Activated CD8-positive, alpha-beta memory T cell treated with anti-CD3 and anti-CD28 coated beads, Interleukin-2, amount 50 U/mL, for 48 hours (primary cell): ENCODE data around the gene PHTF1.

Experiments
- DNase-seq: peaks from one replicate; pipeline ENCODE4 v3.0.0-alpha.2; 2020

Gene PHTF1

DNA sequence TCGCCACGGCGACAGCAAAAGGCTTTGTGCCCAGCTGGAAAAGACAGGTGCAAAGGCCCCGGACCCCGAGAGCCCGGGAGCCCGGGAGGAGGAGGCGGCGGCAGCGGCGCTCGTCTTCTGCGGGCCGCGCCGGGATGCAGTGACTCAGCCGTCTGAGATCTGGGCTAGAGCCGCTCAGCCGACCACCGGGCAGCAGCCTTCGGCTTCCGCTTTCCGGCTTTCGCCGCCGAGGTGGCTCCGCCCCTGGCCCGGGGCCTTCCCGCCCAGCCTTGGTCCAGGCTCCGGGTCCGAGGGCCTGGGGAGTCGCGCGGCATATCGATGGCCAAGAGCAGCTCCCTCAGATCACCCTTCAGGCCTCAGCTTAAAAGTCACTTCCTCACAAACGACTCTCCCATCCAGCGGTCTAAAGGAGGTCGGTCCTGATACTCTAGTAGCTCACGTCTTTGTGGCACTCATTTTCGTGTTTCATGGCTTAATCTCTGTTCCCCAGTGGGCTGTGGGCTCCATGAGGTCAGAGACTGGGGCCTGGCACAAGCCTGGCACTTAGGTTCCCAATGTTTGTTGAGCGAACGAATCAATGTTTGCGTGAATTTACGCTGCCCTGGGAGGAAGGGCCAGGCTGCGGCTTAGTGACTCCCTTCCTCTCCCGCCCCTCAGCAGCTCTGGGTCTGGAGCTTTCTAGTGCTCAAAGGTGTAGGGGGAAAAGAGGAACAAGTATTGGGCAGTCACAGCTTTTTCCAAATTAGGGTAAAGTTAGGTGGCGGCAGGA, at the start of gene PHTF1:
Gene PHTF1 (minus strand): TSS at position 154 of the 769 bp plus-strand sequence. CDS start 783 bp downstream, outside the sequence.
- peak; percentile 83 for DNase-seq

DNA sequence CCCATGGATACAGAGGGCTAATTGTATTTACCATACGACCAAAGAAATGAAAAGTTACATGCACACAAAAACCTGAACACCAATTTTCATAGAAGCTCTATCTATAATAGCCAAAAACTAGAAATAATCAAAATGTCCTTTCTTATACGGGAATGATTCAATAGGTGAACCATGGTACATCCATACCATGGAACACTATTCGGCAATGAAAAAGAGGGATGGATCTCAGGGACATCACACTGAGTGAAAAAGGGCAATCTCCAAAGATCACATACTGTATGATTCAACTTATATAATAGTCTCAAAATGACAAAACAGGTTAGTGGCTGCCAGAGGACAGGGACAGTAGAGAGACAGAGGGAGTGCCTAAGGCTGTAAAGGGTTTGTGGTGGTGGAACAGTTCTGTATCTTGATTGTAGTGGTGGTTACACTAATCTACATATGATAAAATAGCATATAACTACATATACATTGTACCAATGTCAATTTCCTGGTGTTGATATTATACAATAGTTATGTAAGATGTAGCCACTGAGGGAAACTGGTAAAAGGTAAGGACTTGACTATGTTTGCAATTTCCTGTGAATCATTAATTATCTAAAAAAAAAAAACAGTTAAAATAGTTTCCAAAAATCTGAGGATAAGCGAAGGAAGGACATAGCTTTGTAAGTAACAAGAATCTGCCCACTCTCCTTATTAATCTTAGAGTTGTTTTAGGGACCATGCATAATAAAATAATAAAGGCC, 49.3 kb upstream of the PHTF1 start:
- no peak for DNase-seq

DNA sequence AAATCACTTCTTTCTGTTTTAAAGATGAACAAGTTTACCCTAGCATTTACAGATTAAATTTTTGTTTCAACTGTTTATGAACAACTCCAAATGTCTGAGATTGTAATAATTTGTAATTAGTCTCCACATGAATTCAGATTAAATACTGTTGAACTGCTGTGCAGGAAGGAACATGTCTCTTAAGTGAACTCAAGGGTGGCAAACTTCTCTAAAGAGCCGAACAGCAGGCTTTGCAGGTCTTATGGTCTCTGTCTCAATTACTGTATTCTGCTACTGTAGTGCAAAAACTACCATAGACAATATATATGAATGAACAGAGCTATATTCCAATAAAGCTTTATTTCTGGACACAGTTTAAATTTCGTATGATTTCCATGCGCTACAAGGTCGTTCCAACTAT, 46.4 kb upstream of the PHTF1 start:
- DNase-seq: no peak

DNA sequence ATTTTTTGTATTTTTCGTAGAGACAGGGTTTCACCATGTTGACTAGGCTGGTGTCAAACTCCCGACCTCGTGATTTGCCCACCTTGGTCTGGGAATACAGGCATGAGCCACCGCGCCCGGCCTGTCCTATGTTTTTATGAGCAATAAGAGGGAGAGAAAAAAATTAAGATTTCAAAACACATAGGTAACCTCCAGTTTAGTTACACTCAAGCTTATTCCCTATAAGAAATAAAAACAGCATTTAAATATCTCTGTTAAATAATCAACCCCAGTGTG, 45.9 kb upstream of the PHTF1 start:
- no peak for DNase-seq

DNA sequence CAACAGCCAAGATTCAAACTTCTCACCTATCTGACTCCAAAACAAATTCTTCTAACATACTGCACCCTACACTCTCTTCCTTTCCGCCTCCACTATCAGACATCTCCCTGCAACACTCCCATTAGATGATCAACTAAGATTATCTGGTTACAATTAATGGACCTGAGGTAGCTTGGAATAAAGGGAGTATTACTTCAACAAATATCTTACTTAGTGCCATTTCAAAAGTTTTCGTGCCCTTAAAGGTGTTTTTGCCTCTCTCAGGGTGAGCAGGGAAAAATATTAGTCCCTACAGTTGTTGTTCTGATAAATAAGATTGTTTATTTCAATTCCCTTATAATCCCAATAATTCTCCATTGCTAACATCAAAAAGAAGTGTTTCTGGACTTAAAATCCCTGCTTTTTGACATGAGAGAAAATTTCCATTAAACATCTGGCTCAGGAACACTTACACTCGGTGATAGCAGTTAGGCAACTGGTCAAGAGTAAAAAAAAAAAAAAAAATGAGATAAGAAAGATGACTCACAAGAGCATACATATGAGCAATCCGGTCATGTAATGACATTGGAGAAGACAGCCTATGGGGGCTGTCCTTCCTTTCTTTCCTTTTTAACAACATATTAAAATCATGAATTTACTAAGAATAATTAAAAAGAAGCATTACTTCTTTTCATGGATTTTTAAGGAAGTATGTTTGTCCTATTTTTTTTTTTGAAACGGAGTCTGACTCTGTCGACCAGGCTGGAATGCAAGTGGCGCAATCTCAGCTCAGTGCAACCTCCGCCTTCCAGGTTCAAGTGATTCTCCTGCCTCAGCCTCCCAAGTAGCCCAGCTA, 45.4 kb upstream of the PHTF1 start:
- DNase-seq: no peak

DNA sequence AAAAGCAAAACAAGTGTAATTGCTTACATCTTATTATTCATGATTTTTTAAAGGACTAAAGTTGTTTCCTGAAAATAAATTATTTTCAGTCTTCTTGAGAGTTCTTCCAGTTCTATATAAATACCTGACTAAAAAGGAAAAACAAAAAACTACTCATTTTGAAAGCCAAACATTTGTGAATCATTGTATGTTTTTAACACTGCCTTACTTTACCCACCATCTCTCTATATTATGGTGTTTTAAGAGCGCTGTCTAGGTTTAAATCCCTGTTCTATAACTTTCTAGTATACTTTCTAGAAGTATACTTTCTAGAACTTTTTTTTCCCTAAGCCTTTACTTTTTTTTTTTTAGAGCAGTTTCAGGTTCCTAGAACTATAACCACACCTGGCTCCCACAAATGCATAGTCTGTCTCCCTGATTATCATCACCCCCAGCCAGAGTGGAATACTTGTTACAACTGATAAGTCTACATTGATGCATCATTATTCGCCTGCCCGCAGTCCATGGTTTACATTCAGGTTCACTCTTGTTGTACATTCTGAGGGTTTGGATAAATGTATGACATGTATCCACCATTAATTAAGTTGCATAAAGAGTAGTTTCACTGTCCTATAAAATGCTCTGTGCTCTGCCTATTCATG, 43.2 kb upstream of the PHTF1 start:
- no peak for DNase-seq

DNA sequence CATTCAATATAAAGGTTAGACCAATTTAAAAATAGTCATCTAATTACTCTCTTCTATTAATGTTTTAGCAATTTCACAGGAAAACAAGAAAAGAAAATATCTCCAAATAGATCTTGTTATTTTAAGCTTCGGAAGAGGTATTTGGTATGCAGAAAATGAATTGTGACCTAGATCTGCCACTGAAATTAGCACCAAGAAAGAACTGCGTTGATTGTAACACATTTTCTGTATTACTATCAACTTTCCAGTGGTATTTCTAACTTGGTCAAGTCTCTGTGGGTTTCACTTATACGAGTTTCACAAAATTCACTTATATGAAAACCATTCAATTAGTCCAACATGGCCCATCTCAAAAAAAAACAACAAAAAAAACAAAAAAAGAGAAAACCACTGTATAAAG, 41.2 kb upstream of the PHTF1 start:
- DNase-seq: no peak

DNA sequence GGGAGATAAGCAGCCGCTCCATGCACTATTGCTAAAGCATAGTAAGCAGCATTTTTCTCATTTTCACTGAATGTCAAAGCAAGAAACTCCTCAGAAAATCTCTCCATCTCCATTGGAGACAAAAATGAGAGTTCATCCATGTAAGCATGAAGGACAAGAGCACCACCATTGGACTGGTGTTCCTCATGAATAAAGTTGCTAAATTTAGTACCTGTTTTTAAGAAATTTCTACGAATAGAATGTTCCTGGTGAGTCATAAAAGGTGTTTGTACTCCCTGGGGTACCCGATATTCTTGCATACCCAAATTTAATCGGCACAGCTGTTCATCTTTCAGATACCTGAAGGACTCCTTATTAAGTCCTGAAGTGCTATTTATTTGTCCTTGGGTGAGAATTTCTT, 38.2 kb upstream of the PHTF1 start:
- DNase-seq: no peak

DNA sequence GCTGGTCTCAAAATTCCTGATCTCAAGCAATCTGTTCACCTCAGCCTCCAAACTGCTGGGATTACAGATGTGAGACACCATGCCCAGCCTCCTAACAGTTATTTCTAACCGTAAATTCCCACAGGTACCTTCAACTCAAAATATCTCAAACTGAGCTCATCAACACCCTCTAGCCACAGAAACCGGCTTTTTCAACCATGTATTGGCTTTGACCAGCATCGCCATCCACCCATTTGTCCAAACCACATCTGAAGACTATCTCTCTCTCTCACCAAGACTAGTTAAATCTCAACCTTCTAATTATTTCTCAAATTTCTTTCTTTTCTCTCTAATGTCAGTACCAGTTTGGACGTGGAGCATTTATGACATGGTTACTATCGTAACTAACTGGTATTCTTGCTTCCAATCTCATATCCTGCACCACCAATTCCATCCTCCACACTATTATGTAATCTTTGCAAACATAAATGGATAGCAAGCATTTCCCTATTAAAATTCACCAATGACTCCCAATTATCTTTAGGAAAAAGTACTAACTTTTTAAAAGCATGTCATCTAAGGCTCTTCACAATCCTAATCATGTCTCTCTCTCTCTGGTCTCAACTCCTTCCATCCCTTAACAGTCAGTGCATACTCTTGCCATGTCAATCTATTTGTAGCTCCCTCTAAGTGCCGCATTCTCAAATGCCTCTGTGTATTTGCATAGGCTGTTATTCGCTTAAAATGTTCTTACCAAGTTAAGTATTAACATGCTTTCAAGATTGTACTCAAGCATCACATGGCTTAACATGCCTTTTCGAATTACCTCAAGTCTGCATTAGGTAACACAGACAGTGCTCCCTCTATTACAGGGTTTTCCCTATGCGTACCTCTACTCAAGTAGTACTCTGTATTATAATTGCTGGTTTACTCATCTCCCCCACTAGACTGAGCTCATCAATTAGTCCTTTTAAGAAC, 34.9 kb upstream of the PHTF1 start:
- DNase-seq: no peak

DNA sequence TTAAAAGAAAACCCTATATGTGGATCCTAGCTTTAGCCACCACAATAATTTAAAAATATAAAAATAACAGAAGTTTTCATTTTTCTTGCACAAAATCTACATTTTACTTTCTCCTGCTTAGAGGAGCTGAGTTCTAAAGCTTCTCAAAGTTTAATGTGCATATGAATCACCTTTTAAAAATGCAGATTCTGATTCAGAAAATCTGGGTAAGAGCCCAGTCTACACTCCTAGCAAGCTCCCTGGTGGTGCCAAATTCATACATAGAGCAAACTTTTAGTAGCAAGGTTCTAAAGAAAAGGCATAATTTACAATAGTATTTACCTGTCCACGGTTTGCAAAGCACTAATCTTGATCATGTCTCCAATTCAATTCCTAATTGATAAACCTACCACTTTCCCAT, 33.7 kb upstream of the PHTF1 start:
- no peak for DNase-seq

DNA sequence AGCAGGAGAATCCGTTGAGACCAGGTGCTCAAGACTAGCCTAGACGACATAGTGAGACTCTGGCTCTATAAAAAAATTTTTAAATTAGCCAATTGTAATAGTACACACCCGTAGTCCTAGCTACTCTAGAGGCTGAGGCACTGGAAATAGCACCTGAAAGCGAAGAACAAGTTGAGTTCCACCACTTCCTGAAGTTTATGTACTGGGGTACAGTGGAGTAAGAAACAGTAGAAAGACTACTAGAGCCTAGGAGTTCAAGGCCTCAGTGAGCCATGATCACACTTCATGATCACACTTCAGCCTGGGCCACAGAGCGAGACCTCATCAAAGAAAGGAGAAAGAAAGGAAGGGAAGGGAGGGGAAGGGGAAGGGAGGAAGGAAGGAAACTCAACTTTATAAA, 33.2 kb upstream of the PHTF1 start:
- no peak for DNase-seq

DNA sequence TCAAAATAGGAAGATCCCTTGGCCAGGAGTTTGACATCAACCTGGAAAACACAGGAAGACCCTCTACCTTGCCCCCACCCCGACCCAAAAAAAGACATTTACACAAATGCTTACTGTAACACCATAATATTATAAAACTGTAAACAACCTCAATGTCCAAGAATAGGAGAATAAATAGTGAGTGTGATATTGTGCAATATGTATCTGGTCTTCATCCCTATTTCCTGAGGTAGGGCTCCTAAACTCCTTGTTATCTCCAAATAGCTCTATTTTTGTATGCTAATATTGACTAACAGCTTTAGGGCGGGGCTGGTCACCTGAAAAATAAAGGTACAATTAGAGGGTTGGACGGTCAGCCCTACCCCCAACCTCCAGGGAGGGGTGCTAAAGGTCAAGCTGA, 29.5 kb upstream of the PHTF1 start:
- no peak for DNase-seq

DNA sequence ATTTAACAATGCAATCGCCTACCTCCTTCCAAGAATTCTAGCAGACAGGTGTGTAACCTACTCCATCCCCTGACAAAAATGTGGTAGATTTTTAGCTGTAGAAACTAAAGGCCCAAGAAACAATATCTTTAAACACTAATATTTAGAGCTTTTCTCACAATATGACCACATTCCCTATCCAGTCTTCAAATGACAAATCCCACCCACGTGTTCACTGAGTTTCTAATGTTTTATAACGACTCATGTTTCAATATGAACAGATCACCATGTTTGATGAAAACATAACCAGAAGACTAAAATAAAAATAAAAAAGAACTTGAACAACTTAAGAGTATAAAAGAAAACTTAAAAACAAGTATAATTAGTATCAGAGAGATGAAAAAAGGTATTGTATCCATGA, 28.4 kb upstream of the PHTF1 start:
- no peak for DNase-seq

DNA sequence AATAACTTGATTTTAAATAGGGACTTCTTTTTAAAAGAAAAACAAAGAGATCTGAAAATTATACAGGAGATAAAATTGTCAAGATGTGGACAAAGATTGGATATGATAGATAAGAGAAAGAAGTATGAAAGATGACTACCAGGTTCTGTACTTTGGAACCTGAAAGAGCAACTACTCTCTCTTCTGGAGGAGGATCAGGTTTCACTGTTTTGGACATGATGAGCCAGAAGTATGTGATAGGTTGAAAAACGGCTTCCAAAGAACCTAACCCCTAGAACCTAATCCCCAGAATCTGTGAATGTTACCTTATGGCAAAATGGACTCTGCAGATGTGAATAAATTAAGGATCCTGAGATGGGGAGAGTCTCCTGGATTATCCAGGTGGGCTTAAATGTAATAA, 26.8 kb upstream of the PHTF1 start:
- no peak for DNase-seq

DNA sequence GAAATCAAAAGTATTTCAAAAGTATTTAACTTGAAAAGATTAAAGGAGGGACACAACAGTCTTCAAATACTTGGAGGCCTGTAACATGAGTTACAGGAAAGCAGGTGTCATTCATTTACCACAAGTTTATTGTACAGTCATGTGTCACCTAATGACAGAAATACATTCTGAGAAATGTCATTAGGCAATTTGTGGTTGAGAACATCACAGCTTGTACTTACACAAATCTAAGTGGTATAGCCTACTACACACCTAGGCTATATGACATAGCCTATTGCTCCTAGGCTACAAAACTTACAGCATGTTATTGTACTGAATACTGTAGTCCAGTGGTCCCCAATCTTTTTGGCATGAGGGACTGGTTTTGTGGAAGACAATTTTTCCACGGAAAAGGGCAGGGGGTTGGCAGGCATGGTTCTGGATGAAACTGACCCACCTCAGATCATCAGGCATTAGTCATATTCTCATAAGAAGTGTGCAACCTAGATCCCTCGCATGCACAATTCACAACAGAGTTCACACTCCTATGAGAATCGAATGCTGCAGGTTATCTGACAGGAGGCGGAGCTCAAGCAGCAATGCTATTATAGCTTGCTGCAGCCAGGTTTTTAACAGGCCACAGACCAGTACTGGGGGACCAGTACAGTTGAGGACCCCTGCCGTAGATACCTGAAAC, 25.0 kb upstream of the PHTF1 start:
- no peak for DNase-seq

DNA sequence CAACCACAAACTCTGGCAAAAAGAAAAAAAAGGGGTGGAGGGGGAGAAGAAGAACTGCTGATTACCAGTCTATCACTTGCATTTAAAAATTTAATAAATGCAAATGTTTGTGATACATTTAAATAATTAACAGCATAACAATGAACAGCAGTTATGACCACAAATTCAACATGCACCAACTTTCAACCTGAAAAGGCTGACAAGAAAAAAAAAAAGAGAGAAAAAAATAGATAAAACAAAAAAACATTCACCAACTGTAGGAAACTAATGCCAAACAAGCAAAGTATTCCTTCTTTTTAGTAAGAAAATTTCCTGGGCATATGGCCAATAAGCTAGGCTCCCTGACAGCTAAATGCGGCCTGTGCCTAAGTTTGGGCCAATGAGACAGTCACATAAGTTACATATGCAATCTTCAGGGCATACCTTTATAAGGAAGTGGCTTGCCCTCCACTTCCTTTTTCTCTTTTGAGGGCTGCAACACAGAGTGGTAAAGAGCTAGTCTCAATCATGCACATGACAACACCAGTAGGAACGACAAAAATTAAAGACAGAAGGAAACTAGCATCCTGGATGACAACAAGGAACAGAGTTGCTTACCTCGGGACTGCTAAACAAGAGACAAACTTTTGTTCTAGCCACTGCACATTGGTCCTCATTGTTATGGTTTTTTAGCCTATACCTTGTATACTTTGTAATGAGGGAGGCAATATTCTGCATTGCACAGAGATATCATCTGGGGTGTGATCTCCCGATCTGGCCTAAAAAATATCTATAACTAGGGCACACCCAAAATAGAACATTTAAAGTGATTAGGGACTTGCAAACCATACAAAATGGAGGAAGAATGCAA, 24.2 kb upstream of the PHTF1 start:
- no peak for DNase-seq

DNA sequence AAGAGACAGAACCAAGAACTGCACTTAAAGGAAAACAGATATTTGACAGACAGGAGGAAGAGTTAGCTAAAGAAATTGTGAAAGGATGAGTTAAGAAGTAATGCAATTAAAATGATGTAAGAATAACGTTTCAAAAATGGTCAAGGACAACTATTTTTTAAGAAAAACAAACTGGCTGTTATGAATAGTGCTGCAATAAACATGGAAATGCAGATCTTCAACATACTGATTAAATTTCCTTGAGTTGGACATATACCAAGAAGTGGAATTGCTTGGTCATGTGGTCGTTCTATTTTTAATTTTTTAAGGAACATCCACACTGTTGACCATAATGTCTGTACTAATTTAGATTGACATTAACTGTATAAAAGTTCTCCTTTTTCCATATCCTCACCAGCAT, 23.1 kb upstream of the PHTF1 start:
- no peak for DNase-seq

DNA sequence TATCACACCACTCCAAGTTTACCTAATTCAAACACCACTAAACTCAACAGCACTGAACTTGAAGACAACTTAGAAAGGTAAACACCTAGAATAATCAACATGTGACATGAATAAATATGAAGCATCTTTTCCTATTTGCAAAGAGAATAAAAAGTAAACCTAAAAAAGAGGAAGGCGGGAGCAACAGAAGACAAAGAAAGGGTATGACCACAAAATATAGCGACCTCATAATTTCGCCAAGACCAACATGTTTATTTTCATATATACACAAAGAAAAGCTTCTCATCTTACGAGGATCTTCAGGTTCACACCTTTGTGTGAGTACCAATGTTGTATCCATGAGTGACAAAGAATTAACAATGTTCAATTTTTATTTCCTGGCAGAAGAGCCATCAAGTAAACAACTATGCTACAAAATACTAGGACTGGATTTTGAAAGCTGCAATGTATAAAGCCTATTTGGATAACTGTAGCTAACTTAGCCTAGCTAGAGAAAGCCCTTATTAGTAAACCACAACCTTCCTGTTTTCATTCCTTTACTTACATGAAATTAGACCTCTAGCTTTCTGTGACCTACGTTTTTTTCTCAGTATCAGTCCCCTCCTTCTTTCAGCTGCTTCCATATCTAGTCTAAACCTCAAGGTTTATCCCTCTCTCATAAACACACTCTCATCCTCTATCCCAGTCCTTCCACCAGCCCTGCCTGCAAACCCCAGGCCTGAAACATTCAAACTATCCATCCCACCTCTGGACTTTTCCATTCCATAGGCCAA, 21.3 kb upstream of the PHTF1 start:
- DNase-seq: no peak

DNA sequence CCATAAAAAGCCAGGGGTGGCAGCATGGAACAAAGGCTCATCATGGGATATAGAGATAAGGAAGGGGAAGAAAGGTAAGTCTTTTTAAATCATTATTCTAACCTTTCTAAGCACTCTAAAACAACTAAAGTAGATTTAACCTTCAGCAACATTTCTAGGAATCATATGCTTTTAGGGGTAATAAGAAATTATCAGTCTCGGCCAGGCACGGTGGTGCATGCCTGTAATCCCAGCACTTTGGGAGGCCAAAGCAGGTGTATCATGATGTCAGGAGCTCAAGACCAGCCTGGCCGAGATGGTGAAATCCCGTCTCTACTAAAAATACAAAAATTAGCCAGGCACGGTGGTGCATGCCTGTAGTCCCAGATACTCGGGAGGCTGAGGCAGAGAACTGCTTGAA, 20.3 kb upstream of the PHTF1 start:
- DNase-seq: no peak

DNA sequence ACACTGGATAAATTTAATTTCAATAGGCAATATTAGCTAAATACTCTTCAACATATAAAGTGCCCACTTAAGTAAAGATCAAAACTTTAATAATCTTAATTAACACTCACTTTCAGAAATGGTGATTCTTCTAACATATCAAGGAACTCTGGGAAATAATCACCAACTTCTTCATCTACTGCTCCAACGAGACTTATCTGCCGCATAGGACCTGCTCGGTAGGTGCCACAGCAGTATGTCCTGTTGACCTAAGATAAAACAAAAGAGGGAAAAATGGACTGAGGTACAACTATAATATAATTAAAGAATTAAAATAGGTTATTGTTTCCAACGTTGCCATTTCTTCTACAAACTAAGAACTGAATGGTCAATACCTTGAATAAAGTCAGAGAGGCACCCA, 18.3 kb upstream of the PHTF1 start:
- DNase-seq: no peak
